Neural progenitor cell (in vitro differentiated cells): ENCODE results near the gene TAP2. TPM values are rescaled to one million over a fixed set of nuclear protein-coding genes. Genes with fewer than 3 reads are reported as not detected.

ENCODE experiments used
- DNase-seq: peaks from one replicate; pipeline ENCODE4 v3.0.0-alpha.2; 2016; ENCODE audit warnings: low spot score
- H2AFZ ChIP-seq: fragments of 200-600 bp; sonication (generic); replicated peaks from 2 replicates; pipeline ENCODE4 v1.6.1; 2016; ENCODE audit warnings: antibody characterized with exemption
- H3F3A ChIP-seq: fragments of 200-600 bp; sonication (generic); 2 replicates; pipeline ENCODE4 v1.6.1; 2016; ENCODE audit warnings: antibody characterized with exemption, low read depth
- H3K27ac ChIP-seq: fragments of 200-600 bp; sonication (generic); 2 replicates; pipeline ENCODE4 v1.5.1; 2016; ENCODE audit warnings: mild to moderate bottlenecking
- H3K27me3 ChIP-seq: fragments of 200-600 bp; sonication (generic); 2 replicates; pipeline ENCODE4 v1.6.1; 2016; ENCODE audit warnings: mild to moderate bottlenecking, moderate library complexity
- H3K36me3 ChIP-seq: fragments of 200-600 bp; sonication (generic); 2 replicates; pipeline ENCODE4 v1.5.1; 2016
- H3K4me1 ChIP-seq: fragments of 200-600 bp; sonication (generic); 2 replicates; pipeline ENCODE4 v1.6.1; 2016; ENCODE audit warnings: mixed run types
- H3K4me2 ChIP-seq: fragments of 200-600 bp; sonication (generic); 2 replicates; pipeline ENCODE4 v1.6.1; 2016
- H3K4me3 ChIP-seq: fragments of 200-600 bp; sonication (generic); 2 replicates; pipeline ENCODE4 v1.5.1; 2016
- H3K79me2 ChIP-seq: fragments of 200-600 bp; sonication (generic); 2 replicates; pipeline ENCODE4 v1.6.1; 2016; ENCODE audit warnings: low read depth
- H3K9ac ChIP-seq: fragments of 200-600 bp; sonication (generic); 2 replicates; pipeline ENCODE4 v1.6.1; 2016
- H3K9me3 ChIP-seq: fragments of 200-600 bp; sonication (generic); 2 replicates; pipeline ENCODE4 v1.5.1; 2016; ENCODE audit warnings: low read depth
- H4K20me1 ChIP-seq: fragments of 200-600 bp; sonication (generic); 2 replicates; pipeline ENCODE4 v1.6.1; 2016; ENCODE audit warnings: low read depth
- H3K27ac Mint-ChIP-seq: 3 replicates; pipeline ENCODE4 v1.8.0; 2021; ENCODE audit warnings: mixed read lengths
- H3K27me3 Mint-ChIP-seq: 2 replicates; pipeline ENCODE4 v1.8.0; 2022; ENCODE audit warnings: low read depth, mild to moderate bottlenecking, inconsistent platforms, moderate library complexity, mixed read lengths; ENCODE audit not compliant: insufficient read depth
- H3K36me3 Mint-ChIP-seq: 3 replicates; pipeline ENCODE4 v1.8.0; 2021; ENCODE audit warnings: mixed read lengths
- H3K4me1 Mint-ChIP-seq: 3 replicates; pipeline ENCODE4 v1.8.0; 2021; ENCODE audit warnings: mixed read lengths
- H3K4me3 Mint-ChIP-seq: 3 replicates; pipeline ENCODE4 v1.8.0; 2021; ENCODE audit warnings: mild to moderate bottlenecking, moderate library complexity, mixed read lengths
- H3K9me3 Mint-ChIP-seq: 3 replicates; pipeline ENCODE4 v1.8.0; 2020; ENCODE audit warnings: mixed read lengths
- EZH2 ChIP-seq: fragments of 200-600 bp; sonication (generic); IDR thresholded peaks from 2 replicates; pipeline ENCODE4 v1.6.1; 2017; ENCODE audit warnings: antibody characterized with exemption, mild to moderate bottlenecking, moderate library complexity
- EZH2phosphoT487 ChIP-seq: fragments of 200-600 bp; sonication (generic); IDR thresholded peaks from 2 replicates; pipeline ENCODE4 v1.6.1; 2017; ENCODE audit warnings: antibody characterized with exemption
- total RNA-seq: library from RNA; depleted of rRNA; stranded (reverse); fragments of >200 nt; gene quantifications from 2 replicates; pipeline ENCODE4 v1.2.3, GENCODE V29; 2015; ENCODE audit warnings: low replicate concordance
- TF ChIP-seq, protein P1 (sequence below): fragments of 200-600 bp; sonication (generic); IDR thresholded peaks from 2 replicates; pipeline ENCODE4 v1.5.1; 2017; ENCODE audit warnings: antibody characterized with exemption, mild to moderate bottlenecking

TAP2 gene
- total RNA-seq, 1 donor from 2014 or later, result 2.9 TPM

- no peak overlapping the region for H3K27ac ChIP-seq
- H4K20me1 ChIP-seq, result no peaks in the 10 kb centered on the region
- H3K27me3 ChIP-seq, result no peaks in the 10 kb centered on the region
- Mint-ChIP-seq H3K27me3 (no peaks in the 10 kb centered on the region), H3K4me1 (no peaks in the 10 kb centered on the region), H3K9me3 (no peaks in the 10 kb centered on the region), H3K27ac (no peak overlapping the region), H3K36me3 (no peaks in the 10 kb centered on the region), H3K4me3 (no peak overlapping the region)
- TF ChIP-seq EZH2 (no peak), EZH2phosphoT487 (no peak)
- TF ChIP-seq, protein P1, sequence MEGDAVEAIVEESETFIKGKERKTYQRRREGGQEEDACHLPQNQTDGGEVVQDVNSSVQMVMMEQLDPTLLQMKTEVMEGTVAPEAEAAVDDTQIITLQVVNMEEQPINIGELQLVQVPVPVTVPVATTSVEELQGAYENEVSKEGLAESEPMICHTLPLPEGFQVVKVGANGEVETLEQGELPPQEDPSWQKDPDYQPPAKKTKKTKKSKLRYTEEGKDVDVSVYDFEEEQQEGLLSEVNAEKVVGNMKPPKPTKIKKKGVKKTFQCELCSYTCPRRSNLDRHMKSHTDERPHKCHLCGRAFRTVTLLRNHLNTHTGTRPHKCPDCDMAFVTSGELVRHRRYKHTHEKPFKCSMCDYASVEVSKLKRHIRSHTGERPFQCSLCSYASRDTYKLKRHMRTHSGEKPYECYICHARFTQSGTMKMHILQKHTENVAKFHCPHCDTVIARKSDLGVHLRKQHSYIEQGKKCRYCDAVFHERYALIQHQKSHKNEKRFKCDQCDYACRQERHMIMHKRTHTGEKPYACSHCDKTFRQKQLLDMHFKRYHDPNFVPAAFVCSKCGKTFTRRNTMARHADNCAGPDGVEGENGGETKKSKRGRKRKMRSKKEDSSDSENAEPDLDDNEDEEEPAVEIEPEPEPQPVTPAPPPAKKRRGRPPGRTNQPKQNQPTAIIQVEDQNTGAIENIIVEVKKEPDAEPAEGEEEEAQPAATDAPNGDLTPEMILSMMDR, result no peak
- no peak overlapping the region for H3K4me3 ChIP-seq
- no peaks in the 10 kb centered on the region for H3K79me2 ChIP-seq
- no peak overlapping the region for H3K9ac ChIP-seq
- no peaks in the 10 kb centered on the region for H3K4me1 ChIP-seq
- H3K4me2 ChIP-seq, result no peak overlapping the region
- no peak overlapping the region for H2AFZ ChIP-seq
- no peaks in the 10 kb centered on the region for H3F3A ChIP-seq
- no peak for DNase-seq
- no peaks in the 10 kb centered on the region for H3K36me3 ChIP-seq
- H3K9me3 ChIP-seq, result no peaks in the 10 kb centered on the region
These were observed 18.8 kb downstream of the TAP2 start for GRCh38 chr6:32819729-32820128.

DNA sequence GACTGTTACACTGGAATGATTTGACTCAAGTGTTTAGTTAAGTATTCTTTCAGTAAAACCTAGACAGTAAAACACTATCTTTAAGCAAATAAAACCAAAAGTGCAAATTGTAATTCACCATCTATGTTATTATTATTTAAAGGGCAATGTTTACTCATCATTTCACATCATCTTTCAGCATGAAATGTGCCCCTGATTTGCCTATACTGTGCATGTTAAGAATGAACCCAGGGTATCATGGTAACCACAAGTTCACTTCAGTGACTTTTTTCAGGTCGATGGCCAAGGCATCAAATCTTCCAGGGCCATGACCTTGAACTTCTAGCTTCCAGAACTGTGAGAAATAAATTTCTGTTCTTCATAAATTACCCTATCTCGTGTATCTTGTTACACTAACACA lies 19.7 kb downstream of the TAP2 start:
- Histone ChIP-seq H3K4me1 (no peaks in the 10 kb centered on the region), H2AFZ (no peak overlapping the region), H3K9me3 (no peaks in the 10 kb centered on the region), H3K9ac (no peak overlapping the region), H3K27ac (no peak overlapping the region), H4K20me1 (no peaks in the 10 kb centered on the region), H3K4me3 (no peak overlapping the region), H3K36me3 (no peaks in the 10 kb centered on the region), H3K27me3 (no peaks in the 10 kb centered on the region), H3F3A (no peaks in the 10 kb centered on the region), H3K4me2 (no peak overlapping the region), H3K79me2 (no peaks in the 10 kb centered on the region)
- TF ChIP-seq, protein P1, result no peak
- TF ChIP-seq EZH2phosphoT487 (no peak), EZH2 (no peak)
- H3K4me3 Mint-ChIP-seq, result no peak overlapping the region
- no peak for DNase-seq
- no peaks in the 10 kb centered on the region for H3K36me3 Mint-ChIP-seq
- peaks cover 2% of the 10 kb centered on the region for H3K27me3 Mint-ChIP-seq
- H3K27ac Mint-ChIP-seq, result no peak overlapping the region
- no peaks in the 10 kb centered on the region for H3K4me1 Mint-ChIP-seq
- no peaks in the 10 kb centered on the region for H3K9me3 Mint-ChIP-seq

- no peak within 1 kb of the TSS for H3K4me2 ChIP-seq
- H3K27ac Mint-ChIP-seq, result no peak within 1 kb of the TSS
- DNase-seq, result no peak
- no peaks in the 10 kb centered on the region for H3K36me3 Mint-ChIP-seq
- peaks cover 5% of the 10 kb centered on the region for H3K27me3 Mint-ChIP-seq
- no peaks in the 10 kb centered on the region for H4K20me1 ChIP-seq
- H3K4me1 Mint-ChIP-seq, result no peaks in the 10 kb centered on the region
- no peak within 1 kb of the TSS for H3K4me3 Mint-ChIP-seq
- no peaks in the 10 kb centered on the region for H3K9me3 ChIP-seq
- no peaks in the 10 kb centered on the region for H3K36me3 ChIP-seq
- H3K9me3 Mint-ChIP-seq, result no peaks in the 10 kb centered on the region
- H3K4me1 ChIP-seq, result no peaks in the 10 kb centered on the region
- H3F3A ChIP-seq, result no peaks in the 10 kb centered on the region
- no peaks in the 10 kb centered on the region for H3K79me2 ChIP-seq
- TF ChIP-seq, protein P1, result no peak
- H3K4me3 ChIP-seq, result no peak within 1 kb of the TSS
- H3K27ac ChIP-seq, result no peak within 1 kb of the TSS
- H3K9ac ChIP-seq, result no peak within 1 kb of the TSS
- no peaks in the 10 kb centered on the region for H3K27me3 ChIP-seq
- H2AFZ ChIP-seq, result no peak within 1 kb of the TSS
These were observed 21.8 kb downstream of the TAP2 start, which contains the start of gene HLA-DOB for GRCh38 chr6:32816746-32817204. Gene HLA-DOB, minus strand, starts transcription at chr6:32817002. Its CDS starts 51 bp downstream, at chr6:32816951.
